Vagina (tissue), 2 donors: ENCODE measurements around the gene PDLIM3.

ENCODE experiments used
- CTCF ChIP-seq, 3 experiments: fragments of 450-650 bp in 2 of 3; fragments of 200-600 bp in 1 of 3; sonication (generic) in 1 of 3; IDR thresholded peaks; one replicate each; pipeline ENCODE4 v1.5.1; 2017 to 2019; ENCODE audit warnings: antibody characterized with exemption in 3 of 3, mild to moderate bottlenecking in 2 of 3, moderate library complexity in 2 of 3
- POLR2A ChIP-seq, 2 donors: fragments of 450-650 bp; IDR thresholded peaks; one replicate each; pipeline ENCODE4 v1.6.1; 2017; ENCODE audit warnings: antibody characterized with exemption in 2 of 2, mild to moderate bottlenecking in 2 of 2, moderate library complexity in 2 of 2
- POLR2AphosphoS5 ChIP-seq, 2 donors: sonication (generic); formaldehyde crosslinking; IDR thresholded peaks; one replicate each; pipeline ENCODE4 v1.9.0; 2017; ENCODE audit warnings: antibody characterized with exemption in 2 of 2, mild to moderate bottlenecking in 2 of 2, low read depth in 1 of 2; ENCODE audit not compliant: insufficient read depth in 1 of 2

- TF ChIP-seq POLR2A (IDR thresholded peaks at IDR 0.05) (no peak), POLR2AphosphoS5 (IDR thresholded peaks at IDR 0.05; ENCODE audit: insufficient read depth in 1 of 2, low read depth in 1 of 2) (no peak), CTCF (IDR thresholded peaks at IDR 0.05) (no peak)
Measured at GRCh38 chr4:185500576-185500975, 34.7 kb downstream of the PDLIM3 start.
